Measurements from ENCODE around the gene SORBS1. TPM values are rescaled to one million over a fixed set of nuclear protein-coding genes. Genes with fewer than 3 reads are reported as not detected.

SORBS1 gene
- total and polyA plus RNA-seq, 2 of the 13 experiments (the other 11 are each of a cell fraction or from before 2014, with no cell fraction given), result 16.8 to 39.8 TPM

DNA sequence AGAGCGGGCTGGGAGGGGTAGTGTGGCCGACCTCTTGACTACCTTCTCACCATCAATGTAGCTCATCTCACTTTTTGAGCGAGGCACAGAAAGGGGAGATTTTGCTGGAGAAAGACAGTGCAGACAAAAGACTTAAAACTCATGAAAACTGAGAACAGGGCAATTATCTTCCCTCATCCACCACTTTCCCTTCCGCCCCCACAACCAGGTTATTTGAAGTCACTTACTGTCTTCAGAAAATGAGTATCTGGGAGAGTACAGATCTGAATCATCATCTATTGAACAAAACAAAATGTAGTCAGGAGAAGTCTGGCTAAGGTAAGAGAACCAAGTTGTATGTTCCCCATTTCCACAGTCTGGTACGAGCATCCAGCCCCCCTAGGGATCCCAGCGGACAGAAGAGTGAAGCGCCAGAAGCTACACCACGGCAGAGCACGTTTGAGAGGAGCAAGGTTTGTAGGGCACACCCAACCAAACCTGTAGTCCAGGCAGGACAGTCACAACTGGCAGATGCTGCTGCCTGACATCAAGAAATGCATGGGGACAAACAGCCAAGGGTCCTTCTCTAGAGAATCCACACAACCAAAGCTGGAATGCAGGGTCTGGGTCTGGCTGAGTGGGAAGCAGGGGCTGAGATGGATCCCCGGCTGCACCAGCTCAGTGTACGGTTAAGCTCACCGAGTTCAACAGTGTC, 177.0 kb downstream of the SORBS1 start:
- WGBS (ENCODE audit: low lambda C conversion rate), result 98% methylated on average over 9 of the region's 12 CpGs
- TF ChIP-seq ZMAT3 (CRISPR knock-in tag; conservative IDR thresholded peaks at IDR 0.05) (no peak), SKI (IDR thresholded peaks at IDR 0.05; ENCODE audit: partially characterized antibody) (no peak), ZMYM3 (CRISPR knock-in tag; IDR thresholded peaks at IDR 0.05) (no peak), SRSF4 (IDR thresholded peaks at IDR 0.05; ENCODE audit: low read depth, low read length, poor library complexity, severe bottlenecking) (no peak), ZNF780A (CRISPR knock-in tag; IDR thresholded peaks at IDR 0.05) (no peak), SRSF1 (optimal IDR thresholded peaks at IDR 0.05; ENCODE audit: low read depth, low read length) (no peak), ZBTB42 (CRISPR knock-in tag; IDR thresholded peaks at IDR 0.05) (no peak), THAP11 (CRISPR knock-in tag; IDR thresholded peaks at IDR 0.05) (no peak), FIP1L1 (IDR thresholded peaks at IDR 0.05; ENCODE audit: borderline replicate concordance, insufficient read depth, low read depth, low read length) (no peak), NR2C2 (CRISPR knock-in tag; IDR thresholded peaks at IDR 0.05; ENCODE audit: borderline replicate concordance) (no peak)
- TF ChIP-seq, protein P1, sequence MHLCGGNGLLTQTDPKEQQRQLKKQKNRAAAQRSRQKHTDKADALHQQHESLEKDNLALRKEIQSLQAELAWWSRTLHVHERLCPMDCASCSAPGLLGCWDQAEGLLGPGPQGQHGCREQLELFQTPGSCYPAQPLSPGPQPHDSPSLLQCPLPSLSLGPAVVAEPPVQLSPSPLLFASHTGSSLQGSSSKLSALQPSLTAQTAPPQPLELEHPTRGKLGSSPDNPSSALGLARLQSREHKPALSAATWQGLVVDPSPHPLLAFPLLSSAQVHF (CRISPR knock-in tag; IDR thresholded peaks at IDR 0.05), result no peak
- TF ChIP-seq, protein P2, sequence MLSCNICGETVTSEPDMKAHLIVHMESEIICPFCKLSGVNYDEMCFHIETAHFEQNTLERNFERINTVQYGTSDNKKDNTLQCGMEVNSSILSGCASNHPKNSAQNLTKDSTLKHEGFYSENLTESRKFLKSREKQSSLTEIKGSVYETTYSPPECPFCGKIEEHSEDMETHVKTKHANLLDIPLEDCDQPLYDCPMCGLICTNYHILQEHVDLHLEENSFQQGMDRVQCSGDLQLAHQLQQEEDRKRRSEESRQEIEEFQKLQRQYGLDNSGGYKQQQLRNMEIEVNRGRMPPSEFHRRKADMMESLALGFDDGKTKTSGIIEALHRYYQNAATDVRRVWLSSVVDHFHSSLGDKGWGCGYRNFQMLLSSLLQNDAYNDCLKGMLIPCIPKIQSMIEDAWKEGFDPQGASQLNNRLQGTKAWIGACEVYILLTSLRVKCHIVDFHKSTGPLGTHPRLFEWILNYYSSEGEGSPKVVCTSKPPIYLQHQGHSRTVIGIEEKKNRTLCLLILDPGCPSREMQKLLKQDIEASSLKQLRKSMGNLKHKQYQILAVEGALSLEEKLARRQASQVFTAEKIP (CRISPR knock-in tag; IDR thresholded peaks at IDR 0.05; ENCODE audit: borderline replicate concordance), result no peak
- TF ChIP-seq, protein P3, sequence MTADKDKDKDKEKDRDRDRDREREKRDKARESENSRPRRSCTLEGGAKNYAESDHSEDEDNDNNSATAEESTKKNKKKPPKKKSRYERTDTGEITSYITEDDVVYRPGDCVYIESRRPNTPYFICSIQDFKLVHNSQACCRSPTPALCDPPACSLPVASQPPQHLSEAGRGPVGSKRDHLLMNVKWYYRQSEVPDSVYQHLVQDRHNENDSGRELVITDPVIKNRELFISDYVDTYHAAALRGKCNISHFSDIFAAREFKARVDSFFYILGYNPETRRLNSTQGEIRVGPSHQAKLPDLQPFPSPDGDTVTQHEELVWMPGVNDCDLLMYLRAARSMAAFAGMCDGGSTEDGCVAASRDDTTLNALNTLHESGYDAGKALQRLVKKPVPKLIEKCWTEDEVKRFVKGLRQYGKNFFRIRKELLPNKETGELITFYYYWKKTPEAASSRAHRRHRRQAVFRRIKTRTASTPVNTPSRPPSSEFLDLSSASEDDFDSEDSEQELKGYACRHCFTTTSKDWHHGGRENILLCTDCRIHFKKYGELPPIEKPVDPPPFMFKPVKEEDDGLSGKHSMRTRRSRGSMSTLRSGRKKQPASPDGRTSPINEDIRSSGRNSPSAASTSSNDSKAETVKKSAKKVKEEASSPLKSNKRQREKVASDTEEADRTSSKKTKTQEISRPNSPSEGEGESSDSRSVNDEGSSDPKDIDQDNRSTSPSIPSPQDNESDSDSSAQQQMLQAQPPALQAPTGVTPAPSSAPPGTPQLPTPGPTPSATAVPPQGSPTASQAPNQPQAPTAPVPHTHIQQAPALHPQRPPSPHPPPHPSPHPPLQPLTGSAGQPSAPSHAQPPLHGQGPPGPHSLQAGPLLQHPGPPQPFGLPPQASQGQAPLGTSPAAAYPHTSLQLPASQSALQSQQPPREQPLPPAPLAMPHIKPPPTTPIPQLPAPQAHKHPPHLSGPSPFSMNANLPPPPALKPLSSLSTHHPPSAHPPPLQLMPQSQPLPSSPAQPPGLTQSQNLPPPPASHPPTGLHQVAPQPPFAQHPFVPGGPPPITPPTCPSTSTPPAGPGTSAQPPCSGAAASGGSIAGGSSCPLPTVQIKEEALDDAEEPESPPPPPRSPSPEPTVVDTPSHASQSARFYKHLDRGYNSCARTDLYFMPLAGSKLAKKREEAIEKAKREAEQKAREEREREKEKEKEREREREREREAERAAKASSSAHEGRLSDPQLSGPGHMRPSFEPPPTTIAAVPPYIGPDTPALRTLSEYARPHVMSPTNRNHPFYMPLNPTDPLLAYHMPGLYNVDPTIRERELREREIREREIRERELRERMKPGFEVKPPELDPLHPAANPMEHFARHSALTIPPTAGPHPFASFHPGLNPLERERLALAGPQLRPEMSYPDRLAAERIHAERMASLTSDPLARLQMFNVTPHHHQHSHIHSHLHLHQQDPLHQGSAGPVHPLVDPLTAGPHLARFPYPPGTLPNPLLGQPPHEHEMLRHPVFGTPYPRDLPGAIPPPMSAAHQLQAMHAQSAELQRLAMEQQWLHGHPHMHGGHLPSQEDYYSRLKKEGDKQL (CRISPR knock-in tag; IDR thresholded peaks at IDR 0.05; ENCODE audit: low read depth), result no peak
- TF ChIP-seq, protein P4, sequence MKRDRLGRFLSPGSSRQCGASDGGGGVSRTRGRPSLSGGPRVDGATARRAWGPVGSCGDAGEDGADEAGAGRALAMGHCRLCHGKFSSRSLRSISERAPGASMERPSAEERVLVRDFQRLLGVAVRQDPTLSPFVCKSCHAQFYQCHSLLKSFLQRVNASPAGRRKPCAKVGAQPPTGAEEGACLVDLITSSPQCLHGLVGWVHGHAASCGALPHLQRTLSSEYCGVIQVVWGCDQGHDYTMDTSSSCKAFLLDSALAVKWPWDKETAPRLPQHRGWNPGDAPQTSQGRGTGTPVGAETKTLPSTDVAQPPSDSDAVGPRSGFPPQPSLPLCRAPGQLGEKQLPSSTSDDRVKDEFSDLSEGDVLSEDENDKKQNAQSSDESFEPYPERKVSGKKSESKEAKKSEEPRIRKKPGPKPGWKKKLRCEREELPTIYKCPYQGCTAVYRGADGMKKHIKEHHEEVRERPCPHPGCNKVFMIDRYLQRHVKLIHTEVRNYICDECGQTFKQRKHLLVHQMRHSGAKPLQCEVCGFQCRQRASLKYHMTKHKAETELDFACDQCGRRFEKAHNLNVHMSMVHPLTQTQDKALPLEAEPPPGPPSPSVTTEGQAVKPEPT (CRISPR knock-in tag; IDR thresholded peaks at IDR 0.05; ENCODE audit: low read depth), result no peak

More for the DNA sequence above, 177.0 kb downstream of the SORBS1 start:
- no peak overlapping the region for H3K9ac ChIP-seq (ENCODE audit: insufficient read depth, low read depth, low read length)
- H3K79me2 ChIP-seq (ENCODE audit: insufficient read depth, low read length), result no peaks in the 10 kb centered on the region
- H3K36me3 ChIP-seq (replicated peaks in 1 of 2; ENCODE audit: control insufficient read depth in 1 of 2, insufficient read depth in 2 of 2, low read length in 2 of 2), result peaks cover 28 to 58% of the 10 kb centered on the region in 2 experiments
- no peak overlapping the region for H3K4me3 ChIP-seq (replicated peaks in 1 of 3; ENCODE audit: insufficient read depth in 1 of 3, low read depth in 2 of 3, low read length in 3 of 3)
- BruUV-seq (replicated peaks), result no TSS peak
- DNase-seq (ENCODE audit: low spot score) (no peak), FAIRE-seq (no peak), ATAC-seq (no peak)
- no peaks in the 10 kb centered on the region for H4K20me1 ChIP-seq (ENCODE audit: insufficient read depth, low read length)
- intact Hi-C loops (cut with micrococcal nuclease; ENCODE audit: unreplicated experiment) (no loop called here), in situ Hi-C loops (cut with HindIII; ENCODE audit: extremely low pct_ligation_motif_present, low pct_unique_long_range_greater_than_20kb) (no loop called here)
- H2AFZ ChIP-seq (ENCODE audit: low read length), result no peak overlapping the region
- ChIA-PET POLR2A (no interaction called here), CTCF (ENCODE audit: low intra/inter-chr PET ratio, low total read pairs) (no interaction called here)
- H3K27me3 ChIP-seq (ENCODE audit: control insufficient read depth in 1 of 2, insufficient read depth in 2 of 2, low read length in 2 of 2), result no peaks in the 10 kb centered on the region
- H3K9me3 ChIP-seq (ENCODE audit: low read length), result no peaks in the 10 kb centered on the region
- H3K4me2 ChIP-seq (ENCODE audit: low read depth, low read length), result no peak overlapping the region
- no peak overlapping the region for H3K27ac ChIP-seq (ENCODE audit: extremely low read length, insufficient read depth, low read length)
- H3K4me1 ChIP-seq (ENCODE audit: insufficient read depth, low read length), result peaks cover 17% of the 10 kb centered on the region
